IMR-90 (cell line): ENCODE results near the gene UNKL. TPM values are rescaled to one million over a fixed set of nuclear protein-coding genes. Genes with fewer than 3 reads are reported as not detected.

Experiments
- BHLHE40 ChIP-seq: fragments of 150-350 bp; IDR thresholded peaks from 2 replicates; pipeline ENCODE4 v1.6.1; 2016; ENCODE audit warnings: mild to moderate bottlenecking, low read depth, low read length
- MAFK ChIP-seq: IDR thresholded peaks from 2 replicates; pipeline ENCODE4 v1.6.1; 2012; ENCODE audit warnings: low read depth, low read length, improper control_type of control experiment
- SMC3 ChIP-seq: fragments of 150-350 bp; IDR thresholded peaks from 2 replicates; pipeline ENCODE4 v1.6.1; 2016; ENCODE audit warnings: low read depth, mild to moderate bottlenecking, antibody characterized with exemption, low read length, moderate library complexity
- polyA plus RNA-seq, 3 experiments: library from polyadenylated mRNA; depleted of rRNA; stranded (reverse); fragments of >200 nt; gene quantifications; 2 replicates each; pipeline ENCODE4 v1.2.3, GENCODE V29; 2012; ENCODE audit warnings: low replicate concordance in 1 of 3
- total RNA-seq: library from RNA; depleted of rRNA; stranded (reverse); fragments of >200 nt; gene quantifications from 2 replicates; pipeline ENCODE4 v1.2.3, GENCODE V29; 2012
- TF ChIP-seq, protein P1 (sequence below): fragments of 150-350 bp; IDR thresholded peaks from 2 replicates; pipeline ENCODE4 v1.6.1; 2017; ENCODE audit warnings: mild to moderate bottlenecking, antibody characterized with exemption, low read length, low read depth

The UNKL gene
- total and polyA plus RNA-seq, 2 of the 4 experiments (the other 2 are of a cell fraction): 4.1 to 13.3 TPM

DNA sequence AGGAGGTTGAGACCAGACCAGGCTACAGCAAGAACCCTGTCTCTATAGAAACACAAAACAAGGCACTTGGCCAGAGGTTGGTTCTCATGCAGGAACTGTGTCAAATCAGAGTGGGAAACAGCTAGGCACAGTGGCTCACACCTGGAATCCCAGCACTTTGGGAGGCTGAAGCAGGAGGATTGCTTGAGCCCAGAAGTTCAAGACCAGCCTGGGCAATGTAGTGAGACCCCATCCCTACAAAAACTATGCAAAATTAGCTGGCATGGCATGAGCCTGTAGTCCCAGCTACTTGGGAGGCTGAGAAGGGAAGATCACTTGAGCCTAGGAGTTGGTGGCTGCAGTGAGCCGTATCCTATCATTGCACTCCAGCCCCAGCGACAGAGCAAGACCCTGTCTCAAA, 1.7 kb downstream of the UNKL start (continued):
- TF ChIP-seq, protein P1, sequence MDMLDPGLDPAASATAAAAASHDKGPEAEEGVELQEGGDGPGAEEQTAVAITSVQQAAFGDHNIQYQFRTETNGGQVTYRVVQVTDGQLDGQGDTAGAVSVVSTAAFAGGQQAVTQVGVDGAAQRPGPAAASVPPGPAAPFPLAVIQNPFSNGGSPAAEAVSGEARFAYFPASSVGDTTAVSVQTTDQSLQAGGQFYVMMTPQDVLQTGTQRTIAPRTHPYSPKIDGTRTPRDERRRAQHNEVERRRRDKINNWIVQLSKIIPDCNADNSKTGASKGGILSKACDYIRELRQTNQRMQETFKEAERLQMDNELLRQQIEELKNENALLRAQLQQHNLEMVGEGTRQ: no peak
- TF ChIP-seq MAFK: no peak
- no peak for TF ChIP-seq BHLHE40
- TF ChIP-seq SMC3: no peak
